ENCODE results near the gene TRABD2B.

DNA sequence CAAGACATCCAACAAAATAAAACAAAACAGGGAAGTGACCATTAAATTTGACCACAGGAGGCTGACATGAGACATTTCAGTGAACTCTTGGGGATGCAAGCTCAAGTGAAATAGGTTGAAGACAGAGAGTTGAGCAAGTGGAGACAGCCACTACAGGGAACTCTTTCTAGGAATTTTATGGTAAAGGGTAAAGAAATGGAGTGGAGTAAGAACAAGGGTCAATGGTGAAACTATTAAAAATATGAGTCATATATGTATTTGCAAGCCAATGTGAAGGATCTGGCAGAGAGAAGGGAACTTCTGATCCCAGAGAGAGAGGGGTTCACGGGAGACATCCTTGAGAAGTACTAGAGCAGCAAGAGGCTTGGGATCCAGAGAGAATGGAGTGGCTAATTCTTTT, 9.1 kb upstream of the TRABD2B start:
- TF ChIP-seq EZH2 (IDR thresholded peaks at IDR 0.05; ENCODE audit: borderline replicate concordance, low read depth, low read length, severe bottlenecking) (no peak), POLR2A (IDR thresholded peaks at IDR 0.05; ENCODE audit: low read depth, low read length) (no peak), MYC (IDR thresholded peaks at IDR 0.05; ENCODE audit: low read depth, low read length) (no peak), POLR2AphosphoS5 (IDR thresholded peaks at IDR 0.05; ENCODE audit: insufficient read depth, low read depth, low read length) (no peak)
- TF ChIP-seq, protein P1, sequence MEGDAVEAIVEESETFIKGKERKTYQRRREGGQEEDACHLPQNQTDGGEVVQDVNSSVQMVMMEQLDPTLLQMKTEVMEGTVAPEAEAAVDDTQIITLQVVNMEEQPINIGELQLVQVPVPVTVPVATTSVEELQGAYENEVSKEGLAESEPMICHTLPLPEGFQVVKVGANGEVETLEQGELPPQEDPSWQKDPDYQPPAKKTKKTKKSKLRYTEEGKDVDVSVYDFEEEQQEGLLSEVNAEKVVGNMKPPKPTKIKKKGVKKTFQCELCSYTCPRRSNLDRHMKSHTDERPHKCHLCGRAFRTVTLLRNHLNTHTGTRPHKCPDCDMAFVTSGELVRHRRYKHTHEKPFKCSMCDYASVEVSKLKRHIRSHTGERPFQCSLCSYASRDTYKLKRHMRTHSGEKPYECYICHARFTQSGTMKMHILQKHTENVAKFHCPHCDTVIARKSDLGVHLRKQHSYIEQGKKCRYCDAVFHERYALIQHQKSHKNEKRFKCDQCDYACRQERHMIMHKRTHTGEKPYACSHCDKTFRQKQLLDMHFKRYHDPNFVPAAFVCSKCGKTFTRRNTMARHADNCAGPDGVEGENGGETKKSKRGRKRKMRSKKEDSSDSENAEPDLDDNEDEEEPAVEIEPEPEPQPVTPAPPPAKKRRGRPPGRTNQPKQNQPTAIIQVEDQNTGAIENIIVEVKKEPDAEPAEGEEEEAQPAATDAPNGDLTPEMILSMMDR (IDR thresholded peaks at IDR 0.05; ENCODE audit: extremely low read depth in 1 of 2, insufficient read depth in 1 of 2, low read depth in 1 of 2, low read length in 2 of 2), result no peak
